Endothelial cell of umbilical vein (primary cell): ENCODE measurements around the gene KCNF1. TPM values are rescaled to one million over a fixed set of nuclear protein-coding genes. Genes with fewer than 3 reads are reported as not detected.

Experiments used
- BruUV-seq: library from RNA; stranded (reverse); fragments of 400-500 nt; replicated peaks from 2 replicates; lab custom pipeline; 2021; lab: Mats Ljungman, UMichigan
- CTCF ChIA-PET: fragments of 300-600, 350-600 bp; sonication (Branson Sonifier 250); formaldehyde crosslinking; loops from one replicate; lab custom pipeline; 2021; ENCODE audit warnings: antibody characterized with exemption, inconsistent platforms; lab: Charles Lee
- POLR2A ChIA-PET: fragments of 300-600, 350-600 bp; sonication (Branson Sonifier 250); formaldehyde crosslinking; loops from one replicate; lab custom pipeline; 2021; ENCODE audit warnings: antibody characterized with exemption, inconsistent platforms; lab: Charles Lee
- DNase-seq: peaks from one replicate; pipeline ENCODE4 v3.0.0-alpha.2; 2011; ENCODE audit warnings: low read depth, low spot score
- FAIRE-seq: peaks from 2 replicates; lab custom pipeline; 2011; peaks lifted over from hg19 to GRCh38; lab: Jason Lieb, UNC
- H2AFZ ChIP-seq: 2 replicates; pipeline ENCODE4 v1.6.0; 2012; ENCODE audit warnings: low read depth, low read length, control low read depth, inconsistent platforms
- H3K27ac ChIP-seq: 2 replicates; pipeline ENCODE4 v1.5.1; 2011; ENCODE audit warnings: low read depth, mild to moderate bottlenecking, control low read depth, low read length, moderate library complexity; ENCODE audit not compliant: insufficient read depth
- H3K27me3 ChIP-seq, 2 experiments: 2 replicates each; pipeline versions ENCODE4 v1.6.0 to v1.6.1; 2011; ENCODE audit warnings: low read length in 2 of 2, mixed read lengths in 1 of 2; ENCODE audit not compliant: control insufficient read depth in 2 of 2, insufficient read depth in 2 of 2
- H3K36me3 ChIP-seq, 2 experiments: 2 replicates in 1 of 2; 3 replicates in 1 of 2; pipeline ENCODE4 v1.5.1; 2011; ENCODE audit warnings: low read length in 2 of 2, mild to moderate bottlenecking in 1 of 2, moderate library complexity in 1 of 2; ENCODE audit not compliant: control insufficient read depth in 2 of 2, insufficient read depth in 2 of 2; ENCODE audit errors: extremely low read depth in 1 of 2
- H3K4me1 ChIP-seq: 3 replicates; pipeline ENCODE4 v1.5.1; 2011; ENCODE audit warnings: mild to moderate bottlenecking, low read length; ENCODE audit not compliant: control insufficient read depth, insufficient read depth; ENCODE audit errors: extremely low read depth
- H3K4me2 ChIP-seq: 2 replicates; pipeline ENCODE4 v1.6.1; 2011; ENCODE audit warnings: low read length, control low read depth, mixed read lengths; ENCODE audit not compliant: insufficient read depth
- H3K4me3 ChIP-seq, 3 experiments: fragments of 200-600 bp in 1 of 3; sonication (generic), shearing (Covaris generic) in 1 of 3; replicated peaks in 1 of 3; 2 replicates each; pipeline ENCODE4 v1.5.1; 2011 to 2016; ENCODE audit warnings: control low read depth in 3 of 3, low read length in 3 of 3, mild to moderate bottlenecking in 2 of 3, inconsistent platforms in 1 of 3, low read depth in 1 of 3, moderate library complexity in 1 of 3; ENCODE audit not compliant: insufficient read depth in 1 of 3
- H3K79me2 ChIP-seq: 2 replicates; pipeline ENCODE4 v1.6.0; 2012; ENCODE audit warnings: low read length, inconsistent platforms; ENCODE audit not compliant: control insufficient read depth, insufficient read depth
- H3K9ac ChIP-seq: replicated peaks from 2 replicates; pipeline ENCODE3; 2011; ENCODE audit warnings: low read length, control low read depth; ENCODE audit not compliant: insufficient read depth; ENCODE audit errors: extremely low read depth
- H3K9me1 ChIP-seq: replicated peaks from 3 replicates; pipeline ENCODE4 v1.6.0; 2011; ENCODE audit warnings: mild to moderate bottlenecking, low read length; ENCODE audit not compliant: control insufficient read depth, insufficient read depth; ENCODE audit errors: extremely low read depth
- H3K9me3 ChIP-seq: replicated peaks from 2 replicates; pipeline ENCODE4 v1.5.1; 2012; ENCODE audit warnings: low read length, inconsistent platforms; ENCODE audit not compliant: control insufficient read depth, insufficient read depth
- H4K20me1 ChIP-seq: replicated peaks from 2 replicates; pipeline ENCODE3; 2011; ENCODE audit warnings: mild to moderate bottlenecking, low read length; ENCODE audit not compliant: control insufficient read depth, insufficient read depth; ENCODE audit errors: extremely low read depth
- EZH2 ChIP-seq: IDR thresholded peaks from 2 replicates; pipeline ENCODE4 v1.6.1; 2012; ENCODE audit warnings: borderline replicate concordance, low read depth, mild to moderate bottlenecking, moderate library complexity, low read length, inconsistent platforms; ENCODE audit not compliant: severe bottlenecking
- FOS ChIP-seq: IDR thresholded peaks from 2 replicates; pipeline ENCODE4 v1.6.1; 2011; ENCODE audit warnings: mild to moderate bottlenecking, low read length, moderate library complexity, borderline replicate concordance; ENCODE audit not compliant: insufficient read depth
- GATA2 ChIP-seq: IDR thresholded peaks from 2 replicates; pipeline ENCODE4 v1.7.0; 2011; ENCODE audit warnings: low read depth, mild to moderate bottlenecking, moderate library complexity, mixed read lengths, low read length; ENCODE audit not compliant: insufficient read length, insufficient read depth
- JUN ChIP-seq: IDR thresholded peaks from 2 replicates; pipeline ENCODE4 v1.6.1; 2011; ENCODE audit warnings: borderline replicate concordance, low read depth; ENCODE audit not compliant: insufficient read length, insufficient read depth
- MYC ChIP-seq: IDR thresholded peaks from one replicate; pipeline ENCODE4 v1.6.1; 2011; ENCODE audit warnings: mild to moderate bottlenecking, low read depth, low read length
- POLR2A ChIP-seq: IDR thresholded peaks from 2 replicates; pipeline ENCODE4 v1.6.1; 2012; ENCODE audit warnings: low read depth, mild to moderate bottlenecking, control low read depth, low read length
- POLR2AphosphoS5 ChIP-seq: IDR thresholded peaks from 2 replicates; pipeline ENCODE4 v1.6.1; 2012; ENCODE audit warnings: low read depth, mild to moderate bottlenecking, control low read depth, low read length, moderate library complexity; ENCODE audit not compliant: insufficient read depth
- dilution Hi-C: fragments of 300-500 bp; cut with MboI; formaldehyde crosslinking; loops from one replicate; pipeline ENCODE4 v1.15.0; 2019; ENCODE audit warnings: low sequenced_read_pairs; ENCODE audit not compliant: extremely low pct_ligation_motif_present
- intact Hi-C: fragments of 100-400 bp; cut with micrococcal nuclease; formaldehyde crosslinking; loops from one replicate; pipeline ENCODE4 v1.10.0; 2022
- polyA plus RNA-seq, 4 experiments: library from polyadenylated mRNA; depleted of rRNA in 3 of 4; stranded (reverse) in 3 of 4; unstranded in 1 of 4; fragments of >200 nt; gene quantifications; 2 replicates each; pipeline versions ENCODE4 v1.2.1 to v1.2.3, GENCODE V29; 2011 to 2012; ENCODE audit warnings: missing spikeins in 1 of 4
- total RNA-seq: library from RNA; stranded (reverse); gene quantifications from 2 replicates; pipeline ENCODE4 v1.2.3, GENCODE V29; 2021
- TF ChIP-seq, protein P1 (sequence below), 2 donors: IDR thresholded peaks; 1 replicate in 1 of 2; 2 replicates in 1 of 2; pipeline ENCODE4 v1.5.1; 2011; ENCODE audit warnings: low read length in 2 of 2, mild to moderate bottlenecking in 2 of 2, moderate library complexity in 2 of 2, control low read depth in 1 of 2, inconsistent platforms in 1 of 2, low read depth in 1 of 2; ENCODE audit not compliant: insufficient read depth in 1 of 2; ENCODE audit errors: extremely low read depth in 1 of 2
- TF ChIP-seq, protein P2 (sequence below): IDR thresholded peaks from 2 replicates; pipeline ENCODE4 v1.6.1; 2011; ENCODE audit not compliant: insufficient read depth, insufficient read length

KCNF1 gene
- total and polyA plus RNA-seq, 2 donors (not counting 3 experiments of a cell fraction or from before 2014, with no cell fraction given) = 0.23 to 0.42 TPM

DNA sequence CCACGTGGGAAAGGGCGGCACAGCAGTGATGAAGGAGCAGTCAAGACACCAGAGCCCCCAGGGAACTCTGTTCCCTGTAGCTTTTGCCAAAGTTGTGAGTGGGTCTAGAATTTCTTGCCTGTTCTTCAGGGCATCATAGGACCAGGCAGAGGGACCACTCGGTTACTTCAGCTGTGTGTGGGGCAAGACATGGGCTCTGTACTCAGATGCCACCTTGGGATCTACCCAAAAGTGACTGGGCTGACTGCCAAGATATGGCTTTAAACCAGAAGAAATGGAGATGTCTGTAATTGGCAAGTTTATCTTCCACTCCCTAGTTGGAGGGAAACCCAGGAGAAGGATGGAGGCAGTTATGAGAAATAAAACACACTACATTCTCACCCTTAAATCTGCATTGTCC, 29.6 kb downstream of the KCNF1 start:
- TF ChIP-seq GATA2 (no peak), MYC (no peak), POLR2AphosphoS5 (no peak), POLR2A (no peak), FOS (no peak), JUN (no peak), EZH2 (no peak)
- TF ChIP-seq, protein P1, sequence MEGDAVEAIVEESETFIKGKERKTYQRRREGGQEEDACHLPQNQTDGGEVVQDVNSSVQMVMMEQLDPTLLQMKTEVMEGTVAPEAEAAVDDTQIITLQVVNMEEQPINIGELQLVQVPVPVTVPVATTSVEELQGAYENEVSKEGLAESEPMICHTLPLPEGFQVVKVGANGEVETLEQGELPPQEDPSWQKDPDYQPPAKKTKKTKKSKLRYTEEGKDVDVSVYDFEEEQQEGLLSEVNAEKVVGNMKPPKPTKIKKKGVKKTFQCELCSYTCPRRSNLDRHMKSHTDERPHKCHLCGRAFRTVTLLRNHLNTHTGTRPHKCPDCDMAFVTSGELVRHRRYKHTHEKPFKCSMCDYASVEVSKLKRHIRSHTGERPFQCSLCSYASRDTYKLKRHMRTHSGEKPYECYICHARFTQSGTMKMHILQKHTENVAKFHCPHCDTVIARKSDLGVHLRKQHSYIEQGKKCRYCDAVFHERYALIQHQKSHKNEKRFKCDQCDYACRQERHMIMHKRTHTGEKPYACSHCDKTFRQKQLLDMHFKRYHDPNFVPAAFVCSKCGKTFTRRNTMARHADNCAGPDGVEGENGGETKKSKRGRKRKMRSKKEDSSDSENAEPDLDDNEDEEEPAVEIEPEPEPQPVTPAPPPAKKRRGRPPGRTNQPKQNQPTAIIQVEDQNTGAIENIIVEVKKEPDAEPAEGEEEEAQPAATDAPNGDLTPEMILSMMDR (IDR thresholded peaks at IDR 0.05; ENCODE audit: extremely low read depth in 1 of 2, insufficient read depth in 1 of 2, low read depth in 1 of 2, low read length in 2 of 2) = no peak
- TF ChIP-seq, protein P2, sequence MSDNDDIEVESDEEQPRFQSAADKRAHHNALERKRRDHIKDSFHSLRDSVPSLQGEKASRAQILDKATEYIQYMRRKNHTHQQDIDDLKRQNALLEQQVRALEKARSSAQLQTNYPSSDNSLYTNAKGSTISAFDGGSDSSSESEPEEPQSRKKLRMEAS = no peak
- H4K20me1 ChIP-seq = no peaks in the 10 kb centered on the region
- H3K79me2 ChIP-seq = no peaks in the 10 kb centered on the region
- no peak overlapping the region for H2AFZ ChIP-seq
- H3K4me2 ChIP-seq = no peak overlapping the region
- POLR2A ChIA-PET = no interaction called here
- intact Hi-C loops (no loop called here), dilution Hi-C loops (no loop called here)
- H3K4me1 ChIP-seq = peaks cover 10% of the 10 kb centered on the region
- H3K27me3 ChIP-seq = peaks cover 0 to 2% of the 10 kb centered on the region in 2 experiments
- BruUV-seq = no TSS peak
- DNase-seq (no peak), FAIRE-seq (no peak)
- H3K27ac ChIP-seq = no peak overlapping the region
- no peak overlapping the region for H3K9ac ChIP-seq
- H3K4me3 ChIP-seq = no peak overlapping the region
- H3K36me3 ChIP-seq = no peaks in the 10 kb centered on the region
- CTCF ChIA-PET = interaction anchor here (0.8 kb wide), 1 partner anchor 22 kb away, joined by 3 read pairs; no protein-coding TSS in a partner anchor
- H3K9me1 ChIP-seq = no peaks in the 10 kb centered on the region
- H3K9me3 ChIP-seq = no peaks in the 10 kb centered on the region
